WTC11 (cell line): Measurements from ENCODE around the gene ATAD2B. TPM values are rescaled to one million over a fixed set of nuclear protein-coding genes. Genes with fewer than 3 reads are reported as not detected.

ENCODE experiments used
- ATAC-seq: fragments of 200-7000 bp; cut with Tn5 transposase; 2 replicates; pipeline ENCODE4 v1.10.0; 2021; ENCODE audit warnings: mild to moderate bottlenecking, moderate library complexity
- CTCF ChIA-PET: fragments of 300-600 bp; sonication (Branson Sonifier 250); formaldehyde crosslinking; loops from one replicate; lab custom pipeline; 2021; ENCODE audit warnings: antibody characterized with exemption; lab: Charles Lee
- POLR2A ChIA-PET: fragments of 350-600 bp; sonication (Branson Sonifier 250); formaldehyde crosslinking; loops from one replicate; lab custom pipeline; 2021; ENCODE audit warnings: antibody characterized with exemption; lab: Charles Lee
- DNase-seq: peaks from one replicate; pipeline ENCODE4 v3.0.0; 2021; ENCODE audit warnings: low spot score
- H3K27ac Mint-ChIP-seq: 2 replicates; pipeline ENCODE4 v1.8.0; 2021; ENCODE audit warnings: mixed read lengths
- H3K27me3 Mint-ChIP-seq: 2 replicates; pipeline ENCODE4 v1.8.0; 2021; ENCODE audit warnings: low read depth, mild to moderate bottlenecking, moderate library complexity, mixed read lengths
- H3K36me3 Mint-ChIP-seq: 2 replicates; pipeline ENCODE4 v1.8.0; 2021; ENCODE audit warnings: mixed read lengths
- H3K4me1 Mint-ChIP-seq: 2 replicates; pipeline ENCODE4 v1.8.0; 2022; ENCODE audit warnings: mixed read lengths
- H3K4me3 Mint-ChIP-seq: 2 replicates; pipeline ENCODE4 v1.8.0; 2021; ENCODE audit warnings: mild to moderate bottlenecking, moderate library complexity, mixed read lengths
- H3K9me3 Mint-ChIP-seq: 2 replicates; pipeline ENCODE4 v1.8.0; 2021; ENCODE audit warnings: mixed read lengths
- ATF1 ChIP-seq: sonication (generic); formaldehyde crosslinking; IDR thresholded peaks from 2 replicates; pipeline ENCODE4 v1.8.1; 2023; ENCODE audit warnings: mild to moderate bottlenecking, moderate library complexity, missing genetic modification reagents
- ATF2 ChIP-seq: sonication (generic); formaldehyde crosslinking; IDR thresholded peaks from 2 replicates; pipeline ENCODE4 v1.8.1; 2022; ENCODE audit warnings: low read depth, missing genetic modification reagents, borderline replicate concordance
- CDX4 ChIP-seq: fragments of 250-450 bp; sonication (Bioruptor Pico); IDR thresholded peaks from 2 replicates; pipeline ENCODE4 v1.9.0; 2021; ENCODE audit warnings: moderate library complexity, mild to moderate bottlenecking, inconsistent platforms, borderline replicate concordance
- E2F1 ChIP-seq: sonication (generic); formaldehyde crosslinking; IDR thresholded peaks from 2 replicates; pipeline ENCODE4 v1.8.0; 2022; ENCODE audit warnings: mild to moderate bottlenecking, missing genetic modification reagents
- E2F5 ChIP-seq: sonication (generic); formaldehyde crosslinking; IDR thresholded peaks from 2 replicates; pipeline ENCODE4 v1.8.1; 2022; ENCODE audit warnings: mild to moderate bottlenecking, moderate library complexity, missing genetic modification reagents
- GRHL2 ChIP-seq: fragments of 250-450 bp; sonication (Bioruptor Pico); IDR thresholded peaks from 2 replicates; pipeline ENCODE4 v1.8.0; 2022; ENCODE audit warnings: mild to moderate bottlenecking, moderate library complexity; ENCODE audit not compliant: insufficient replicate concordance, severe bottlenecking
- MAX ChIP-seq: sonication (generic); formaldehyde crosslinking; IDR thresholded peaks from 2 replicates; pipeline ENCODE4 v1.8.0; 2022; ENCODE audit warnings: mild to moderate bottlenecking, missing genetic modification reagents
- RELA ChIP-seq: sonication (generic); formaldehyde crosslinking; IDR thresholded peaks from 2 replicates; pipeline ENCODE4 v1.8.1; 2022; ENCODE audit warnings: missing genetic modification reagents, mild to moderate bottlenecking, borderline replicate concordance
- SOX15 ChIP-seq: fragments of 250-450 bp; sonication (Bioruptor Pico); IDR thresholded peaks from 2 replicates; pipeline ENCODE4 v1.9.0; 2021; ENCODE audit warnings: mild to moderate bottlenecking
- SP1 ChIP-seq: sonication (generic); formaldehyde crosslinking; conservative IDR thresholded peaks from 2 replicates; pipeline ENCODE4 v1.8.1; 2022; ENCODE audit warnings: missing genetic modification reagents
- TCF7 ChIP-seq: sonication (generic); formaldehyde crosslinking; IDR thresholded peaks from 2 replicates; pipeline ENCODE4 v1.8.0; 2022; ENCODE audit warnings: mild to moderate bottlenecking, low read depth, missing genetic modification reagents, moderate library complexity
- ZBTB43 ChIP-seq: sonication (generic); formaldehyde crosslinking; IDR thresholded peaks from 2 replicates; pipeline ENCODE4 v1.8.1; 2023; ENCODE audit warnings: mild to moderate bottlenecking, missing genetic modification reagents
- ZNF317 ChIP-seq: sonication (generic); formaldehyde crosslinking; IDR thresholded peaks from 2 replicates; pipeline ENCODE4 v1.8.1; 2023; ENCODE audit warnings: low read depth, mild to moderate bottlenecking, moderate library complexity, missing genetic modification reagents, borderline replicate concordance
- ZNF416 ChIP-seq: fragments of 250-450 bp; sonication (Bioruptor Pico); IDR thresholded peaks from 2 replicates; pipeline ENCODE4 v1.9.0; 2021; ENCODE audit warnings: mild to moderate bottlenecking, inconsistent platforms
- ZNF532 ChIP-seq: fragments of 250-450 bp; sonication (Bioruptor Pico); IDR thresholded peaks from 2 replicates; pipeline ENCODE4 v1.9.0; 2021; ENCODE audit warnings: mild to moderate bottlenecking, borderline replicate concordance
- total RNA-seq: library from RNA; stranded (reverse); gene quantifications from 3 replicates; pipeline ENCODE4 v1.2.3, GENCODE V29; 2021

The ATAD2B gene
- total RNA-seq, 1 experiment from 2014 or later, result 21.5 TPM

GRCh38 chr2:23757686-23758433, 169.1 kb downstream of the ATAD2B start:
- ChIA-PET POLR2A (no interaction called here), CTCF (no interaction called here)
- H3K9me3 Mint-ChIP-seq, result no peaks in the 10 kb centered on the region
- H3K4me3 Mint-ChIP-seq, result no peak overlapping the region
- DNase-seq (no peak), ATAC-seq (no peak)
- H3K27ac Mint-ChIP-seq, result no peak overlapping the region
- no peaks in the 10 kb centered on the region for H3K27me3 Mint-ChIP-seq
- H3K36me3 Mint-ChIP-seq, result peaks cover 16% of the 10 kb centered on the region
- TF ChIP-seq GRHL2 (CRISPR knock-in tag), result no peak
- TF ChIP-seq CDX4 (CRISPR knock-in tag), result no peak
- no peak for TF ChIP-seq E2F1 (CRISPR knock-in tag)
- no peak for TF ChIP-seq MAX (CRISPR knock-in tag)
- TF ChIP-seq RELA (CRISPR knock-in tag), result no peak
- no peak for TF ChIP-seq ATF1
- TF ChIP-seq TCF7, result no peak
- TF ChIP-seq ZNF317 (CRISPR knock-in tag), result no peak
- no peak for TF ChIP-seq ZNF532
- TF ChIP-seq ATF2 (CRISPR knock-in tag), result no peak
- TF ChIP-seq SOX15 (CRISPR knock-in tag), result no peak
- TF ChIP-seq ZNF416 (CRISPR knock-in tag), result no peak
- no peak for TF ChIP-seq SP1 (CRISPR knock-in tag)
- TF ChIP-seq ZBTB43 (CRISPR knock-in tag), result no peak
- TF ChIP-seq E2F5 (CRISPR knock-in tag), result no peak
- H3K4me1 Mint-ChIP-seq, result peaks cover 24% of the 10 kb centered on the region
